SKM-1 treated with dmso at 0.1 percent for 144 hours (cell line): ENCODE measurements around the gene TMEM232.
"Not testable (repeated sequence)": the region's sequence is repeated elsewhere in the genome, so short reads cannot be mapped to it uniquely, and the experiment has no call there.

ENCODE experiments used
- DNase-seq: peaks from one replicate; lab custom pipeline; 2025; ENCODE audit not compliant: unreplicated experiment; lab: John Stamatoyannopoulos, UW

The TMEM232 gene

GRCh38 chr5:110726249-110727024, at the start of gene TMEM232:
TSS of gene TMEM232 (minus strand) at chr5:110726671. CDS start at chr5:110667352, 59,319 bp downstream.
- no peak for DNase-seq

- no peak for DNase-seq
These were observed 43.8 kb upstream of the TMEM232 start for GRCh38 chr5:110770286-110770685.

- DNase-seq: no peak
These were observed 42.7 kb upstream of the TMEM232 start for GRCh38 chr5:110769000-110769681.

- no peak for DNase-seq
These were observed 41.8 kb upstream of the TMEM232 start for GRCh38 chr5:110768138-110768860.

- DNase-seq: no peak
These were observed 33.7 kb upstream of the TMEM232 start for GRCh38 chr5:110760158-110760557.

- peak; percentile 35 for DNase-seq
These were observed 30.8 kb upstream of the TMEM232 start for GRCh38 chr5:110757118-110757729.

GRCh38 chr5:110754181-110754580, 27.7 kb upstream of the TMEM232 start:
- DNase-seq: no peak

- DNase-seq: no peak
These were observed 27.1 kb upstream of the TMEM232 start for GRCh38 chr5:110753600-110753999.

- no peak for DNase-seq
These were observed 26.5 kb upstream of the TMEM232 start for GRCh38 chr5:110752953-110753352.

- no peak for DNase-seq
These were observed 25.7 kb upstream of the TMEM232 start for GRCh38 chr5:110751902-110752762.

GRCh38 chr5:110738812-110739651, 12.6 kb upstream of the TMEM232 start, which contains the start of gene SLC25A46:
TSS of gene SLC25A46 (plus strand) at chr5:110739007. CDS start at chr5:110739120, 113 bp downstream.
- DNase-seq: peak; percentile 82

- DNase-seq: no peak
These were observed 12.0 kb upstream of the TMEM232 start for GRCh38 chr5:110738503-110738811.

GRCh38 chr5:110736753-110737152, 10.3 kb upstream of the TMEM232 start:
- no peak for DNase-seq

GRCh38 chr5:110735556-110735955, 9.1 kb upstream of the TMEM232 start:
- no peak for DNase-seq

- no peak for DNase-seq
These were observed 7.6 kb upstream of the TMEM232 start for GRCh38 chr5:110734101-110734500.

- DNase-seq: not testable (repeated sequence)
These were observed 5.0 kb upstream of the TMEM232 start for GRCh38 chr5:110731499-110731898.

- DNase-seq: no peak
These were observed 499 bp upstream of the TMEM232 start for GRCh38 chr5:110727025-110727314.

- no peak for DNase-seq
These were observed 8.2 kb downstream of the TMEM232 start for GRCh38 chr5:110718311-110718710.
